GM13976 (cell line): ENCODE data around the gene PLPP7.
A peak's percentile ranks its signal among the peaks of the same experiment; 100 is the strongest.

ENCODE experiments used
- DNase-seq: peaks from one replicate; pipeline ENCODE4 v3.0.0; 2012; ENCODE audit warnings: low spot score
- in situ Hi-C: fragments of 300-500 bp; cut with MboI; formaldehyde crosslinking; loops from one replicate; pipeline ENCODE4 v1.12.0; 2022; ENCODE audit warnings: low sequenced_read_pairs, mixed read lengths, inconsistent platforms; ENCODE audit not compliant: unreplicated experiment
- TF ChIP-seq, protein P1 (sequence below): IDR thresholded peaks from 2 replicates; pipeline ENCODE4 v1.5.1; 2012; ENCODE audit warnings: borderline replicate concordance, mild to moderate bottlenecking; ENCODE audit not compliant: insufficient read depth; ENCODE audit errors: extremely low read depth, missing control alignments, control extremely low read depth

Gene PLPP7

DNA sequence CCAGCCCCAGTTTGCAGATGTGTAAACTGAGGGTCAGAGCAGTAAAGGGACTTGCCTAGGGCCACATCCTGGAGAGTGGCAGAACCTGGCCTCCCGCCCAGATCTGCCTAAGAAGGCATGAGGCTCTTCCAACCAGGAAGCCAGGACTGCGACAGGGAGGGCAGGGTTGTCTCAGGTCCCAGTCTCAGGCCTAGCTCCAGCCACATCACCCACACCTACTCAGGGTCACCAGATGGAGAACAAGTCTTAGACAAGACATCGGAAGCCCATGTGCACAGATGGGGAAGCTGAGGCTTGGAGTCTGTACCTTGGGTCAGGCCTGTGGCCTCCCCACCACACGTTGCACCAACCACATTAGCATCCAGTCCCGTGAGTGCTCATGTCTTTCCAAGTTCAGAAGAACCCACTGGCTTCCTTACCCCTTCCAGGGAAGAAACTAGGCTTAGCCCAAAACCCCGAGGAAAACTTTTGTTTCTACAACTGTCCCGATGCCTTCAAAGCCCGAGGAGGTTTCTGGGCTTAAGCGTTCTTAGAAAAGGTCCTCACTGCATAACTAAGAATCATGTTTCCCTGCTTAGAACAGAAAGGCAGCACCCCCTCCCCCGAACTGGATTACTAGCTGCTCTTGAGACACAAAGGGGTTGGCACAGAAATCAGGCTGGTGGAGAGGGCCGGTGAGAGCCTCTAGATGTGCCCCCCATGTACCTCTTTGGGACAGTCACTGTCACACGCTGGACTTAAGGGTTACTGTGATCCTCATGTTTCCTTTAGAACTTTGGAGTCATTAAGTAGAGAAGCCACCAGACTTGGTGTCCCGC lies 15.5 kb upstream of the PLPP7 start:
- no peak for DNase-seq
- in situ Hi-C loops, result no loop called here

DNA sequence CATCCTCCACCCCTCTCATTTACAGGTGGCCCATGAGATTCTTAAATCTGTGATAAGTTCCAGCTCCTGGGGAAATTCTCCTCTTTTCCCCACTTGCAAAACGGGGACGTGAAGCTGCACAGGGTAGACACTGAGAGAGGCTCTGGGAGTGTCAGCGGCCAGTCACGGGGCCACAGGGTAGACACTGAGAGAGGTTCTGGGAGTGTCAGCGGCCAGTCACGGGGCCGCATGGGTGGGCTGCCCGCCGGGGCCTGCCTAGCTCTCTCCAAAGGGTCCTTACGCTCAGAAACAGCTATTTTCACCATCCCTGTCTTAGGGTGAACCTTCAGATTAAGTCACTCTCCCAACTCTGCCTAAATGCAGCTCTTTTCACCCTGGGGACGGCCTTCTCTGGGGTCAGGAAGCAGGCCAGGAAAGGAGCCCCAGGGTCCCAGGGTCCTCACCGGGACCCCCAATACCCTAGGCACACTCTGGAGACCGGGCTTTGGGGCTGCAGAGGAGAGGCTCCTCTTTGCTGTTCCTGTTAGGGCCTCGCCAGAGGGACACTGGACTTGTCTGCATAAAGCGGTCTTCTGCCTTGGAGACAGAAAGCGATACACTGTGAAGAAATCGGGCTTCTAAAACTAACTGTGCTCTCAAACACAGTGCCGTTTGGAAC lies 14.7 kb upstream of the PLPP7 start:
- in situ Hi-C loops, result no loop called here
- TF ChIP-seq, protein P1, sequence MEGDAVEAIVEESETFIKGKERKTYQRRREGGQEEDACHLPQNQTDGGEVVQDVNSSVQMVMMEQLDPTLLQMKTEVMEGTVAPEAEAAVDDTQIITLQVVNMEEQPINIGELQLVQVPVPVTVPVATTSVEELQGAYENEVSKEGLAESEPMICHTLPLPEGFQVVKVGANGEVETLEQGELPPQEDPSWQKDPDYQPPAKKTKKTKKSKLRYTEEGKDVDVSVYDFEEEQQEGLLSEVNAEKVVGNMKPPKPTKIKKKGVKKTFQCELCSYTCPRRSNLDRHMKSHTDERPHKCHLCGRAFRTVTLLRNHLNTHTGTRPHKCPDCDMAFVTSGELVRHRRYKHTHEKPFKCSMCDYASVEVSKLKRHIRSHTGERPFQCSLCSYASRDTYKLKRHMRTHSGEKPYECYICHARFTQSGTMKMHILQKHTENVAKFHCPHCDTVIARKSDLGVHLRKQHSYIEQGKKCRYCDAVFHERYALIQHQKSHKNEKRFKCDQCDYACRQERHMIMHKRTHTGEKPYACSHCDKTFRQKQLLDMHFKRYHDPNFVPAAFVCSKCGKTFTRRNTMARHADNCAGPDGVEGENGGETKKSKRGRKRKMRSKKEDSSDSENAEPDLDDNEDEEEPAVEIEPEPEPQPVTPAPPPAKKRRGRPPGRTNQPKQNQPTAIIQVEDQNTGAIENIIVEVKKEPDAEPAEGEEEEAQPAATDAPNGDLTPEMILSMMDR, result no peak
- DNase-seq, result peak; percentile 64

More for the DNA sequence above, 15.5 kb upstream of the PLPP7 start:
- TF ChIP-seq, protein P1, result no peak

DNA sequence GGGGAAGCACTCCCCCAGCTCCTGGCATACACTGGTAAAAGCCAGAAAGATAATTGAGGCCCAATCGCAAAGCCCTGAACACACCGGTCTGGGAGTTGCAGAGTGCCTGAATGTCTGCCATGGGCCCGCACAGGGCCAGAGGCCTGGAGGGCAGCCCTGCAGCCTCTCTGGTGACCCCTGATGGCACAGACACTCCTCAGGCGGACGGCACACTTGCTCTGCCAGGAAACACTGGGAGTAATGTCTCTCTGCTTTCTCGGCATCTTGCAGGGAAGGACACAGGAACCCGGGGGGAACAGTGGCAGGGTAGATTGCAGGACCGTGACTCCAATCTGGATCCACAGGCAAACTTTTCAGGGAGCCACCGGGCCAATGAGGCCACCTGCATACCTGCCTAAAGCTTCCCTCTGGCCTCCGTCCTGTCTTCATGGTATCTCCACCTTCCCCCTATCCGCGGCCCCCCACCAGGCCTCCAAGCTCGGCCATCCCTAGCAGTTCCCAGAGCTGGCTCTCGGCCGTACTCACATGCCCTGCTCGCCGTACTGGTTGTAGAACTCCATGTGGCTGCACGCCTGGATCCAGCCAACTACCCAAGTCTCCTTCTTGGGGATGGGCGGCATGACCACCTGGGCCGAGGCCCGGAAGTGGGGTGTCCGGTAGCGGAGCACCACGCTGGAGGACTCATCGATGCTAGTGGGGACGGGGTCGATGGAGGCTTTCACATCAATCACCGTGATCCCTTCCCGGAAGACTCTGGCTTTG lies 14.0 kb upstream of the PLPP7 start:
- TF ChIP-seq, protein P1, result peak; percentile 48
- in situ Hi-C loops, result no loop called here
- peak; percentile 67 for DNase-seq

DNA sequence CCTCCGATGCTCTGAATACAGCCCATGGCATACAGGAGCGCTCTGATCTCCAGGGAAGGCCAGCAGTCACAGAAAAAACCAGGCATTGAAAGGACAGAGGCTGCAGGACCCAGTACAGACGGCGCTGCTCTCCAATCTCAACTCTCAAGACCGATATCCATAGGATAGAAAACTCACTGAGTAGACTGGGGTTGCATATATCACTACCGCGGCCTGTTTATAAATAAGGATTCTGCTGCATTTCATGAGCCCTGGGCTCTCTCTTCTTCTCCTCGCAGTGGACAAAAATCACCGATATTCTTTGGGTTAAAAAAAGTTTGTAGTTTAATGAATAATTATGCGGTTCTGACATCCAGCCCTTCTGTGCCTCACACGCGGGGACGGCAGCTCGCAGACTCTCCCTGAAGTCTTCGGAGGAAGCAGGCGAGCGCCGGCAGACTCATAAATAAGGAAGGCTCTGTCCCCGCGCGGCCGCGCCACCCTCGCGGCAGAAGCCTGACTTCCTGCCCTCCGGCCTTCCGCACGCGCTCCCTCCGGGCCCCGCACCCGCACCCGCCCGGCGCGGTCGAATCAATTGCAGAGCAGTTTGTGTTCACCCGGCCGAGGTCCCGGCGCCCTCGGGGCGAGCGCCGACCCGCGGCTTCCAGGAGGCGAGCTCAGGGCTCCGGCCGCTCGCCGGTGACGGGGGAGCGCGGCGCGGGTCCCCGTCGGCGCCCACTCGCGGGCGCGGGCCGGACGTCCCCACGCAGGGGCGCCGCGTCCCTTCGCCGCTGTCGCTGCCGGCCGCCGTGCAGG lies 13.2 kb upstream of the PLPP7 start, which contains the start of gene FAM78A:
Gene FAM78A (minus strand): TSS at position 417 of the 795 bp plus-strand sequence. CDS start 331 bp downstream, at position 86.
- in situ Hi-C loops, result no loop called here
- TF ChIP-seq, protein P1, result no peak
- DNase-seq, result peak; percentile 65

DNA sequence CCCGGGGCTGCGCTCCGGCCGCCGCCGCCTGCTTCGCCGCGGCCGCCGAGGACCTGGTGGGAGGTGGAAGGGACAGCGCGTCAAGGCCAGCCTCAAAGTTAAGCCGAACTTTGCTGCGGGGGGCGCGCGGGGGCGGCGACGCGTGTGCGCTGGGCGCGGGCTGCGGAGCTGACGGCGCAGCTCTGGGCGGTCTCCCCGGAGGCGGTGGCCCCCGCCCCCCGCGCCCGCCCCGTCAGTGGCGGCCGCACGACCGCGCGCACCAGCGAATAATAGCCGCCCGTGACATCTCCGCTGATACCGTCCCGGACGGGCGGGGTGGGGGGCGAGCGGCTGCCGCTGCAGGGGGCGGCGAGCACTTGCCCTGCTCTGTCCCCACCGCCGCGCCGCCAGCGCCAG lies 12.6 kb upstream of the PLPP7 start:
- TF ChIP-seq, protein P1, result no peak
- DNase-seq, result peak; percentile 68
- in situ Hi-C loops, result no loop called here
